Peyer's patch (tissue), 4 donors: ENCODE data around the gene CSF2RB. TPM values are rescaled to one million over a fixed set of nuclear protein-coding genes. Genes with fewer than 3 reads are reported as not detected.

Experiments used
- DNase-seq, 3 donors: peaks; one replicate each; pipeline ENCODE4 v3.0.0-alpha.2; 2017 to 2019
- H3K27ac ChIP-seq, 4 donors: fragments of 200-600 bp; sonication (generic); one replicate each; pipeline ENCODE4 v1.5.1; 2016 to 2019
- H3K27me3 ChIP-seq, 2 donors: fragments of 200-600 bp; sonication (generic); one replicate each; pipeline ENCODE4 v1.5.1; 2019
- H3K36me3 ChIP-seq, 3 donors: fragments of 200-600 bp; sonication (generic); one replicate each; pipeline ENCODE4 v1.5.1; 2016 to 2019
- H3K4me1 ChIP-seq, 4 donors: fragments of 200-600 bp; sonication (generic); one replicate each; pipeline ENCODE4 v1.5.1; 2016 to 2019
- H3K4me3 ChIP-seq, 4 donors: fragments of 200-600 bp; sonication (generic); 1 replicate in 3 of 4; 2 replicates in 1 of 4; pipeline ENCODE4 v1.5.1; 2016 to 2019; ENCODE audit warnings: mild to moderate bottlenecking in 1 of 4
- H3K9me3 ChIP-seq, 4 donors: fragments of 200-600 bp; sonication (generic); one replicate each; pipeline ENCODE4 v1.5.1; 2016 to 2019; ENCODE audit warnings: mild to moderate bottlenecking in 1 of 4
- POLR2A ChIP-seq, 2 donors: fragments of 450-650 bp; IDR thresholded peaks; one replicate each; pipeline ENCODE4 v1.5.1; 2017; ENCODE audit warnings: antibody characterized with exemption in 2 of 2, mild to moderate bottlenecking in 2 of 2, moderate library complexity in 2 of 2
- total RNA-seq, 4 donors: library from RNA; depleted of rRNA; stranded (reverse); fragments of >200 nt; gene quantifications; one replicate each; pipeline ENCODE4 v1.1.0, GENCODE V29; 2016
- TF ChIP-seq, protein P1 (sequence below), 6 experiments: fragments of 450-650 bp in 4 of 6; fragments of 200-600 bp in 2 of 6; sonication (generic) in 1 of 6; IDR thresholded peaks; one replicate each; pipeline ENCODE4 v1.5.1; 2017 to 2019; ENCODE audit warnings: antibody characterized with exemption in 6 of 6, mild to moderate bottlenecking in 3 of 6, moderate library complexity in 1 of 6

The CSF2RB gene
- 10 to 100 TPM in 1 of 4 donors, 1 to 10 TPM in 2, under 1 TPM in 1; 0.88 to 24.8 (median 4.3) TPM for total RNA-seq

DNA sequence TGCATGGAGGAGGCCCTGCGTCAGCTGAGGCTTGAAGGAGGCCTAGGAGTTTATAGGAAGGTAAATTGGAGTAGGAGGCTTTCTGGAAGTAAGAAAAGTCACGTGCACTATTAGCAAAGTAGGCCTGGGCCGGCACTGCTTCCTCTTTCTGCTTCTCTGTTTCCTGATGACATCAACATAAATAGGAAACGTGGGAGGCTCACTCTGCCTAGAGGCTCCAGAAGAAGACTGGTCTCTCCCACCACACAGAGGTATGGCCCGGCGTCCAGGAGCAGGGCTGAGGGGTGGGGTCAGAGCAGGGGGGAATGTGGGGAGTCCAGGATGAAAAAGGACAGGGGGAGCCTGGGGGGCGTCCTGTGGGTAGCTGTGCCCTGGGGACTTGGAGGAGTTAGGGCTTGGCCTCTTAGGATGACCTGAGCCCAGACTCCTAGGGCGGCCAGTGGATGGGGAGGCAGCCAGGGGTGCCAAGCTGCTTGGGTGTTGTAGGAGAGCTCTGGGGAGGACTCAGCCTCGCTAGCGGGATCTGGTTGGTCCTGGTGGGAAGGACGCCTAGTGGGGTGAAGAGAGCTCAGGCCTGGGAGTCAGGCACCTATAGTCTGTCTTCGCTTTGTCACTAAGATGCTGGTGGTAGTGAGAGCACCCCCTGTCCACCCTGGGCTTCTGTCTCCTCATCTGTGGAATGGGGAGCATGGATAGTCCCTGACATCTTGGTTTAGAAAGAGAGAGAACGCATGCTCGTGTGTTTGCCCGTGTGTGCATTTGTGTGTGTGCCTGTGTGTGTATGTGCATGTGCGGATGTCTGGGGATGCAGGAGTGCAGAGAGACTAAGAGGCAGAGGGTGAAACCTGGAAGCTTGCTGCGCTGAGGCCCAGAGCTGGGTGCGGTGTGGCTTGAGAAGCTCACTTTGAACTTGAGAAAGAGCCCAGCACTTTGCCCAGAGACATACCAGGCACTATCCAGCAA lies at the start of gene CSF2RB:
Gene CSF2RB, plus strand, starts transcription at position 202 of the 963 bp plus-strand sequence. CDS start 8,580 bp downstream, outside the sequence.
- H3K4me3 ChIP-seq, result peak within 1 kb of the TSS; percentile 35 to 43 (median 37)
- H3K27me3 ChIP-seq, result no peaks in the 10 kb centered on the region
- no peaks in the 10 kb centered on the region for H3K36me3 ChIP-seq
- TF ChIP-seq POLR2A (IDR thresholded peaks at IDR 0.05), result no peak
- TF ChIP-seq, protein P1, sequence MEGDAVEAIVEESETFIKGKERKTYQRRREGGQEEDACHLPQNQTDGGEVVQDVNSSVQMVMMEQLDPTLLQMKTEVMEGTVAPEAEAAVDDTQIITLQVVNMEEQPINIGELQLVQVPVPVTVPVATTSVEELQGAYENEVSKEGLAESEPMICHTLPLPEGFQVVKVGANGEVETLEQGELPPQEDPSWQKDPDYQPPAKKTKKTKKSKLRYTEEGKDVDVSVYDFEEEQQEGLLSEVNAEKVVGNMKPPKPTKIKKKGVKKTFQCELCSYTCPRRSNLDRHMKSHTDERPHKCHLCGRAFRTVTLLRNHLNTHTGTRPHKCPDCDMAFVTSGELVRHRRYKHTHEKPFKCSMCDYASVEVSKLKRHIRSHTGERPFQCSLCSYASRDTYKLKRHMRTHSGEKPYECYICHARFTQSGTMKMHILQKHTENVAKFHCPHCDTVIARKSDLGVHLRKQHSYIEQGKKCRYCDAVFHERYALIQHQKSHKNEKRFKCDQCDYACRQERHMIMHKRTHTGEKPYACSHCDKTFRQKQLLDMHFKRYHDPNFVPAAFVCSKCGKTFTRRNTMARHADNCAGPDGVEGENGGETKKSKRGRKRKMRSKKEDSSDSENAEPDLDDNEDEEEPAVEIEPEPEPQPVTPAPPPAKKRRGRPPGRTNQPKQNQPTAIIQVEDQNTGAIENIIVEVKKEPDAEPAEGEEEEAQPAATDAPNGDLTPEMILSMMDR (IDR thresholded peaks at IDR 0.05), result no peak
- H3K27ac ChIP-seq, result peak within 1 kb of the TSS; percentile 70 to 79 (median 74)
- H3K4me1 ChIP-seq, result no peaks in the 10 kb centered on the region
- peak in 2 of 3 donors; percentile 75 to 83 for DNase-seq
- no peaks in the 10 kb centered on the region for H3K9me3 ChIP-seq

DNA sequence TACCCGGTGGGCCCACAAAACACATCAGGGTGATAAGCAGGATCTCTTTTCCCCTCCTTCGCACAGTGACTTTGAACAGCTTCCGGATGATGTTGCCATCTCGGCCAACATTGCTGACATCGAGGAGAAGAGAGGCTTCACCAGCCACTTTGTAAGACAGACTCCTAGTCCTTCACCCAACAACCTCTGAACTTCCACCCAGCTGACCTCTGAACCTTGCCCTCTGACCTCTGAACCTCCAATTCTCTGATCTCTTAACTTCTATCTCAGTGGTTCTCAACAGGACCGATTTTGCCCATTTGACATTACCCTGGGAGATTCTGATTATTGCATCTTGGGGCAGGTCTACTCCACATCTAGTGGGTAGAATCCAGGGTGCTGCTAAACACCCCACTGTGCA lies 49.4 kb upstream of the CSF2RB start:
- Histone ChIP-seq H3K4me3 (no peak overlapping the region), H3K4me1 (no peaks in the 10 kb centered on the region), H3K27me3 (no peaks in the 10 kb centered on the region), H3K36me3 (no peaks in the 10 kb centered on the region), H3K9me3 (no peaks in the 10 kb centered on the region), H3K27ac (no peak overlapping the region)
- TF ChIP-seq, protein P1 (IDR thresholded peaks at IDR 0.05), result no peak
- TF ChIP-seq POLR2A (IDR thresholded peaks at IDR 0.05), result no peak
- no peak for DNase-seq

DNA sequence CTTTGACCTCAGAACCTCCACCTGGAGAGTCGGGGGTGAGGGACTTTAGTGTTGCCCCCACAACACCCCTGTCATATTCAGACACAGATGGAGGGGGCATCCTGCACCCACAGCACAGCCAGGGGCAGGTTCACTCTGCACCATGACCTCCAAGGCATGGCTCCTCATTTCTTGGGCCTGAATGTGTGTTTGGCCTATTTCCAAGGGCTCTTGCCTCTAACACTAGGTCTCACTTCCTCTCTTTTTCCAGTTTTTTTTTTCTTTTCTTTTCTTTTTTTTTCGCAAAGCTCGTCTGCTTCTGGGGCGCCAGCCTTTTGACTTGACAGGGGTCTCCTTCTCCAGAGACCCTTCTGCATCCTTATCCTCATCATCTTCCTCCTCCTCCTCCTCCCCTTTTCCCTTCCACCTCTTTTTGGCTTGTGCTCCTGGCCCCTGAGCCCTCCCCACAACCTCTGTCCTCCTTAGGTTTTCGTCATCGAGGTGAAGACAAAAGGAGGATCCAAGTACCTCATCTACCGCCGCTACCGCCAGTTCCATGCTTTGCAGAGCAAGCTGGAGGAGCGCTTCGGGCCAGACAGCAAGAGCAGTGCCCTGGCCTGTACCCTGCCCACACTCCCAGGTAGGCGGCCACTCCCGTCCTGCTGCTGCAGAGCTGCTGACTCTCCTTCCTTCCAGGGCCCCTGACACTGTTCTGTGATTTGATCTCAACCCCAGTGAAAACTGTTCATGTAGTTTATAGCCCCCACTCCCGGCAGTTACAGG lies 48.8 kb upstream of the CSF2RB start:
- Histone ChIP-seq H3K4me3 (no peak overlapping the region), H3K36me3 (no peaks in the 10 kb centered on the region), H3K4me1 (no peaks in the 10 kb centered on the region), H3K9me3 (no peaks in the 10 kb centered on the region), H3K27me3 (no peaks in the 10 kb centered on the region), H3K27ac (no peak overlapping the region)
- TF ChIP-seq, protein P1 (IDR thresholded peaks at IDR 0.05), result no peak
- no peak for TF ChIP-seq POLR2A (IDR thresholded peaks at IDR 0.05)
- no peak for DNase-seq

DNA sequence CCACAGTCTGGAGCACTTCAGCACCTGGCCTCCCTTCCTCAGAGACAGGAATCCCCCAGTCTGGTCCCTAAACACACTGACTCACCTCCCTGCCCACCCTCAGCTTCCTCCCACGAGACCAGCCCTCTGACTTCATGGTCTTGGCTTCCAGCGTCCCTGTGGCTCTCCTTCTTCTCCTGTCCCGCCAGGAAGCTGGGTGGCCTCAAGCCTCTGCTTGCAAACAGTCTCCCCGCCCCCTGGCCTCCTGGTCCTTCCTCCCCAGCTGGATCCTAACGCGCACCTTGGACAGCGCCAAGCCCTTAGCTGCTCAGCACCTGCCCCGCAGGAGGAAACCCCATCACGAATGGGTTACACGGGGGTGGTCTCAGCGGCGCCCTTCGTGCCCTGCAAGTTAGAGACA lies 48.1 kb upstream of the CSF2RB start:
- no peak for TF ChIP-seq POLR2A (IDR thresholded peaks at IDR 0.05)
- TF ChIP-seq, protein P1 (IDR thresholded peaks at IDR 0.05), result no peak
- H3K27ac ChIP-seq, result no peak overlapping the region
- H3K4me1 ChIP-seq, result no peaks in the 10 kb centered on the region
- H3K27me3 ChIP-seq, result no peaks in the 10 kb centered on the region
- H3K36me3 ChIP-seq, result no peaks in the 10 kb centered on the region
- DNase-seq, result no peak
- H3K9me3 ChIP-seq, result no peaks in the 10 kb centered on the region
- H3K4me3 ChIP-seq, result no peak overlapping the region

DNA sequence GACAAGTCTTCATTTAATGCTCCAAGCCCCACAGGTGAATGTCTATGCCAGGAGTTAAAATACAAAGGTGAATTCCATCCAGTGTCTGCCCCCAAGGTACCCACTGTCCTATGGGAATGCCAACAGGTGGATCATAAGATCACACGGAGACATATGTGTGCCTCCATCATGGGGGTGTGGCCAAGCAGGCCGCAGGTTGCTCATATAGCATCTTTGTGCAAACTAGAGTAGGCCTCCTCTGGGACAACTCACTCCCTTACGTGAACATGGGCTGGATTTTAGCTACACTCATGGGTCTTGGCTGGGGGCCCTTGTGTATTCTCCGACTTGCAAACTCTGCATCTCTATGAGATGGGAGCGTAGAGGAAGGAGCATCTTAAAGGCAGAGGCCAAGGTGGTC lies 45.7 kb upstream of the CSF2RB start:
- no peak overlapping the region for H3K27ac ChIP-seq
- no peak for DNase-seq
- H3K27me3 ChIP-seq, result no peaks in the 10 kb centered on the region
- TF ChIP-seq, protein P1 (IDR thresholded peaks at IDR 0.05), result no peak
- no peak for TF ChIP-seq POLR2A (IDR thresholded peaks at IDR 0.05)
- peaks cover 0 to 3% (median 0%) of the 10 kb centered on the region in 3 donors for H3K36me3 ChIP-seq
- no peaks in the 10 kb centered on the region for H3K4me1 ChIP-seq
- no peak overlapping the region for H3K4me3 ChIP-seq
- no peaks in the 10 kb centered on the region for H3K9me3 ChIP-seq
